HepG2 (cell line): ENCODE results near the gene DIP2C. TPM values are rescaled to one million over a fixed set of nuclear protein-coding genes. Genes with fewer than 3 reads are reported as not detected.

ENCODE experiments used
- ATAC-seq: fragments of 200-7000 bp; cut with Tn5 transposase; 3 replicates; pipeline ENCODE4 v1.9.1; 2020; ENCODE audit warnings: mild to moderate bottlenecking, moderate library complexity
- BruUV-seq: library from RNA; stranded (reverse); fragments of 400-500 nt; replicated peaks from 2 replicates; lab custom pipeline; 2021; lab: Mats Ljungman, UMichigan
- CTCF ChIA-PET: fragments of 300-600 bp; formaldehyde crosslinking; extraction: SDS; loops from one replicate; lab custom pipeline; 2021; ENCODE audit warnings: low total read pairs, inconsistent platforms, low intra/inter-chr PET ratio; lab: Yijun Ruan, JAX
- POLR2A ChIA-PET: fragments of 350-600 bp; sonication (Branson Sonifier 250); formaldehyde crosslinking; loops from one replicate; lab custom pipeline; 2020; ENCODE audit warnings: antibody characterized with exemption, inconsistent platforms; lab: Yijun Ruan, JAX
- DNase-seq: peaks from one replicate; pipeline ENCODE4 v3.0.0-alpha.2; 2015; ENCODE audit warnings: low spot score
- FAIRE-seq: peaks from 3 replicates; lab custom pipeline; 2011; peaks lifted over from hg19 to GRCh38; lab: Jason Lieb, UNC
- H2AFZ ChIP-seq: one replicate; pipeline ENCODE4 v1.6.1; 2011; ENCODE audit warnings: low read length, inconsistent platforms
- H3K27ac ChIP-seq: fragments of 300-600 bp; 3 replicates; pipeline ENCODE4 v1.8.0; 2011; ENCODE audit warnings: mixed run types, mild to moderate bottlenecking, mixed read lengths, low read length, inconsistent platforms; ENCODE audit not compliant: insufficient read depth; ENCODE audit errors: extremely low read length
- H3K27me3 ChIP-seq, 2 experiments: fragments of 200-600 bp in 1 of 2; 2 replicates in 1 of 2; 3 replicates in 1 of 2; pipeline versions ENCODE4 v1.6.0 to v1.8.0; 2011; ENCODE audit warnings: low read length in 2 of 2, mild to moderate bottlenecking in 2 of 2, moderate library complexity in 2 of 2, inconsistent platforms in 1 of 2; ENCODE audit not compliant: insufficient read depth in 2 of 2, control insufficient read depth in 1 of 2
- H3K36me3 ChIP-seq, 2 experiments: fragments of 200-600 bp in 1 of 2; replicated peaks in 1 of 2; 2 replicates in 1 of 2; 3 replicates in 1 of 2; pipeline versions ENCODE4 v1.5.1 to v1.8.0; 2011; ENCODE audit warnings: low read length in 2 of 2, inconsistent platforms in 1 of 2; ENCODE audit not compliant: insufficient read depth in 2 of 2, control insufficient read depth in 1 of 2
- H3K4me1 ChIP-seq: 2 replicates; pipeline ENCODE4 v1.5.1; 2012; ENCODE audit warnings: low read length, inconsistent platforms; ENCODE audit not compliant: insufficient read depth
- H3K4me2 ChIP-seq: 2 replicates; pipeline ENCODE4 v1.6.0; 2011; ENCODE audit warnings: low read depth, low read length, inconsistent platforms
- H3K4me3 ChIP-seq, 3 experiments: fragments of 200-600 bp in 1 of 3; sonication (generic), shearing (Covaris generic) in 1 of 3; replicated peaks in 1 of 3; 2 replicates each; pipeline ENCODE4 v1.5.1; 2011 to 2016; ENCODE audit warnings: low read length in 3 of 3, inconsistent platforms in 2 of 3, low read depth in 2 of 3, mild to moderate bottlenecking in 2 of 3, control low read depth in 1 of 3, mixed read lengths in 1 of 3; ENCODE audit not compliant: insufficient read depth in 1 of 3
- H3K79me2 ChIP-seq: one replicate; pipeline ENCODE4 v1.6.1; 2011; ENCODE audit warnings: low read length, inconsistent platforms; ENCODE audit not compliant: insufficient read depth
- H3K9ac ChIP-seq: 2 replicates; pipeline ENCODE4 v1.6.0; 2011; ENCODE audit warnings: mild to moderate bottlenecking, low read depth, low read length, inconsistent platforms; ENCODE audit not compliant: insufficient read depth
- H3K9me3 ChIP-seq: 2 replicates; pipeline ENCODE4 v1.5.1; 2012; ENCODE audit warnings: mild to moderate bottlenecking, low read length
- H4K20me1 ChIP-seq: 2 replicates; pipeline ENCODE4 v1.6.0; 2011; ENCODE audit warnings: inconsistent platforms, mild to moderate bottlenecking, low read length, moderate library complexity; ENCODE audit not compliant: insufficient read depth
- ATF1 ChIP-seq: IDR thresholded peaks from 2 replicates; pipeline ENCODE4 v1.6.1; 2016; ENCODE audit warnings: mild to moderate bottlenecking, control low read depth
- WGBS: methylation state at CpG from one replicate; pipeline ENCODE4 v1.1.6; 2017; ENCODE audit warnings: low lambda C conversion rate; 5-methylcytosine and 5-hydroxymethylcytosine counted together
- in situ Hi-C: cut with HindIII; loops from 2 replicates; pipeline ENCODE4 v1.10.0; 2017; ENCODE audit warnings: low pct_unique_long_range_greater_than_20kb; ENCODE audit not compliant: extremely low pct_ligation_motif_present
- intact Hi-C: fragments of 100-400 bp; cut with micrococcal nuclease; formaldehyde crosslinking; loops from one replicate; pipeline ENCODE4 v1.10.0; 2022; ENCODE audit not compliant: unreplicated experiment
- polyA plus RNA-seq, 8 experiments: library from polyadenylated mRNA; depleted of rRNA in 3 of 8; stranded (reverse) in 7 of 8; unstranded in 1 of 8; fragments of >200 nt; fragmentation: Illumina TruSeq in 4 of 8; extraction: Trizol in 4 of 8; gene quantifications; 2 replicates each; pipeline versions ENCODE4 v1.2.1 to v1.2.3, GENCODE V29; 2011 to 2016; ENCODE audit warnings: low read depth in 4 of 8, missing spikeins in 1 of 8, mixed read lengths in 1 of 8; ENCODE audit not compliant: insufficient read depth in 1 of 8
- total RNA-seq, 5 experiments: library from RNA; depleted of rRNA; stranded (reverse); fragments of >200 nt; fragmentation: Illumina TruSeq; extraction: Trizol; gene quantifications; 2 replicates each; pipeline ENCODE4 v1.2.3, GENCODE V29; 2016; ENCODE audit warnings: low read depth in 1 of 5
- TF ChIP-seq, protein P1 (sequence below): sonication (generic); formaldehyde crosslinking; conservative IDR thresholded peaks from 2 replicates; pipeline ENCODE4 v1.4.0; 2020; ENCODE audit warnings: mild to moderate bottlenecking, missing genetic modification reagents, moderate library complexity
- TF ChIP-seq, protein P2 (sequence below): IDR thresholded peaks from 2 replicates; pipeline ENCODE4 v1.6.1; 2016; ENCODE audit warnings: mild to moderate bottlenecking

Gene DIP2C
- total and polyA plus RNA-seq, 2 of the 13 experiments (the other 11 are each of a cell fraction or from before 2014, with no cell fraction given), result 2.2 to 2.7 TPM

DNA sequence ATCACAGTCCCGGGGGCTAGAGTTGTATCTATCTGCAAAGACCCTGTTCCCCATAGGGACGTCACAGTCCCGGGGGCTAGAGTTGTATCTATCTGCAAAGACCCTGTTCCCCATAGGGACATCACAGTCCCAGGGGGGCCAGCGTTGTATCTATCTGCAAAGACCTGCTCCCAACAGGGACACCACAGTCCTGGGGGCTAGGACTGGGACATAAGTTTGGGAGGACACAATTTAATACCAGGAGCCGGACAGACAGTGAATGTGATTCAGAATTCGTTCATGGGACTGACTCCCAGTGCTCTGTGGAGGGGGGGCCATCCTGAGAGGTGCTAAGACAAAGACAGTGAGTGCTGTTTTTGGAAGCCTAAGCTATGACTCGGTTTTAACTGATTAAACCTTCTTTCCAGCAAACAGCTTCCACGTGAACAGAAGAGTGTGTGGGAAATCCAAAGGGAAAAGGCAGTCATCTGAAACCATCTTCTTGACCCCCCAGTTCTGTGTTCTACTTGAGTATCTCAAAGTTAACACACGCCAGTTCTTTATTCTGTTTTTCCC lies 153.0 kb downstream of the DIP2C start:
- no peak for FAIRE-seq
- CTCF ChIA-PET, result no interaction called here
- Histone ChIP-seq H3K4me1 (peaks cover 18% of the 10 kb centered on the region), H3K9ac (no peak overlapping the region), H3K4me2 (no peak overlapping the region), H4K20me1 (no peaks in the 10 kb centered on the region), H3K9me3 (no peaks in the 10 kb centered on the region), H2AFZ (no peak overlapping the region), H3K4me3 (no peak overlapping the region), H3K79me2 (no peaks in the 10 kb centered on the region), H3K27ac (no peak overlapping the region), H3K27me3 (no peaks in the 10 kb centered on the region), H3K36me3 (no peaks in the 10 kb centered on the region)
- TF ChIP-seq, protein P1, sequence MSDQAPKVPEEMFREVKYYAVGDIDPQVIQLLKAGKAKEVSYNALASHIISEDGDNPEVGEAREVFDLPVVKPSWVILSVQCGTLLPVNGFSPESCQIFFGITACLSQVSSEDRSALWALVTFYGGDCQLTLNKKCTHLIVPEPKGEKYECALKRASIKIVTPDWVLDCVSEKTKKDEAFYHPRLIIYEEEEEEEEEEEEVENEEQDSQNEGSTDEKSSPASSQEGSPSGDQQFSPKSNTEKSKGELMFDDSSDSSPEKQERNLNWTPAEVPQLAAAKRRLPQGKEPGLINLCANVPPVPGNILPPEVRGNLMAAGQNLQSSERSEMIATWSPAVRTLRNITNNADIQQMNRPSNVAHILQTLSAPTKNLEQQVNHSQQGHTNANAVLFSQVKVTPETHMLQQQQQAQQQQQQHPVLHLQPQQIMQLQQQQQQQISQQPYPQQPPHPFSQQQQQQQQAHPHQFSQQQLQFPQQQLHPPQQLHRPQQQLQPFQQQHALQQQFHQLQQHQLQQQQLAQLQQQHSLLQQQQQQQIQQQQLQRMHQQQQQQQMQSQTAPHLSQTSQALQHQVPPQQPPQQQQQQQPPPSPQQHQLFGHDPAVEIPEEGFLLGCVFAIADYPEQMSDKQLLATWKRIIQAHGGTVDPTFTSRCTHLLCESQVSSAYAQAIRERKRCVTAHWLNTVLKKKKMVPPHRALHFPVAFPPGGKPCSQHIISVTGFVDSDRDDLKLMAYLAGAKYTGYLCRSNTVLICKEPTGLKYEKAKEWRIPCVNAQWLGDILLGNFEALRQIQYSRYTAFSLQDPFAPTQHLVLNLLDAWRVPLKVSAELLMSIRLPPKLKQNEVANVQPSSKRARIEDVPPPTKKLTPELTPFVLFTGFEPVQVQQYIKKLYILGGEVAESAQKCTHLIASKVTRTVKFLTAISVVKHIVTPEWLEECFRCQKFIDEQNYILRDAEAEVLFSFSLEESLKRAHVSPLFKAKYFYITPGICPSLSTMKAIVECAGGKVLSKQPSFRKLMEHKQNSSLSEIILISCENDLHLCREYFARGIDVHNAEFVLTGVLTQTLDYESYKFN (CRISPR knock-in tag), result no peak
- no peak for TF ChIP-seq ATF1 (CRISPR knock-in tag)
- TF ChIP-seq, protein P2, sequence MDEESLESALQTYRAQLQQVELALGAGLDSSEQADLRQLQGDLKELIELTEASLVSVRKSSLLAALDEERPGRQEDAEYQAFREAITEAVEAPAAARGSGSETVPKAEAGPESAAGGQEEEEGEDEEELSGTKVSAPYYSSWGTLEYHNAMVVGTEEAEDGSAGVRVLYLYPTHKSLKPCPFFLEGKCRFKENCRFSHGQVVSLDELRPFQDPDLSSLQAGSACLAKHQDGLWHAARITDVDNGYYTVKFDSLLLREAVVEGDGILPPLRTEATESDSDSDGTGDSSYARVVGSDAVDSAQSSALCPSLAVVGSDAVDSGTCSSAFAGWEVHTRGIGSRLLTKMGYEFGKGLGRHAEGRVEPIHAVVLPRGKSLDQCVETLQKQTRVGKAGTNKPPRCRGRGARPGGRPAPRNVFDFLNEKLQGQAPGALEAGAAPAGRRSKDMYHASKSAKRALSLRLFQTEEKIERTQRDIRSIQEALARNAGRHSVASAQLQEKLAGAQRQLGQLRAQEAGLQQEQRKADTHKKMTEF (CRISPR knock-in tag), result no peak
- DNase-seq, result no peak
- no peak for ATAC-seq
- WGBS, result 82% methylated on average over 9 of the region's 9 CpGs
- intact Hi-C loops, result no loop called here
- POLR2A ChIA-PET, result no interaction called here
- in situ Hi-C loops, result no loop called here
- BruUV-seq, result no TSS peak
